Activated CD8-positive, alpha-beta memory T cell treated with anti-CD3 and anti-CD28 coated beads for 36 hours (primary cell): ENCODE data around the gene NPW. TPM values are rescaled to one million over a fixed set of nuclear protein-coding genes. Genes with fewer than 3 reads are reported as not detected.

Source experiments
- CTCF ChIA-PET: fragments of 350-600 bp; sonication (Branson Sonifier 250); formaldehyde crosslinking; loops from one replicate; lab custom pipeline; 2021; ENCODE audit warnings: antibody characterized with exemption; lab: Charles Lee
- POLR2A ChIA-PET: fragments of 350-600 bp; sonication (Branson Sonifier 250); formaldehyde crosslinking; loops from one replicate; lab custom pipeline; 2021; ENCODE audit warnings: antibody characterized with exemption; lab: Charles Lee
- total RNA-seq, 2 experiments: library from RNA; stranded (reverse); gene quantifications; one replicate each; pipeline ENCODE4 v1.2.3, GENCODE V29; 2021

The NPW gene
- total RNA-seq, 2 experiments from 2014 or later = 15.8 to 18.1 TPM

DNA sequence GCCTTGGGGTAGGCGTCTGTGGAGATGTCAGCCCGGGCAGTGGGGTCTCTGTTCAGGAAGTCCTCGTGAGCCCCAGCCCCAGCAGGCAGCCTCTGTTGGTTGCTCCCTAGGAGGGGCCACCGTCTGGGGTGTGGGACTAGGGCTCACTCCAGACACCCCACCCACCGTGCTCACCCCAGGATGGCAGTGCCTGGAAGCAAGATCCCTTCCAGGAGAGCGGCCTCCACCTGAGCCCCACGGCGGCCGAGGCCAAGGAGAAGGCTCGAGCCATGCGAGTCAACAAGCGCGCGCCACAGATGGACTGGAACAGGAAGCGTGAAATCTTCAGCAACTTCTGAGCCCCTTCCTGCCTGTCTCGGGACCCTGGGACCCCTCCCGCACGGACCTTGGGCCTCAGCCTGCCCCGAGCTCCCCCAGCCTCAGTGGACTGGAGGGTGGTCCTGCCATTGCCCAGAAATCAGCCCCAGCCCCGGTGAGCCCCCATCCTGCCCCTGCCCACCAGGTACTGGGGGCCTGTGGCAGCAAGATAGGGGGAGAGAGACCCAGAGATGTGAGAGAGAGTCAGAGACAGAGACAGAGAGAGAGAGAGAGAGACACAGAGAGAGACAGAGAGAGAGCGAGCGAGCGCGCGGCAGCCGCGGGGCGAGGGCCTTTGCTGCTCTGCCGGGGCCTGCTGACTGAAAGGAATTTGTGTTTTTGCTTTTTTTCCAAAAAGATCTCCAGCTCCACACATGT is 18.2 kb downstream of the NPW start:
- ChIA-PET CTCF (interaction anchor here (1.3 kb wide), 1 partner anchor 9 kb away, joined by 3 read pairs; no protein-coding TSS in a partner anchor), POLR2A (no interaction called here)

DNA sequence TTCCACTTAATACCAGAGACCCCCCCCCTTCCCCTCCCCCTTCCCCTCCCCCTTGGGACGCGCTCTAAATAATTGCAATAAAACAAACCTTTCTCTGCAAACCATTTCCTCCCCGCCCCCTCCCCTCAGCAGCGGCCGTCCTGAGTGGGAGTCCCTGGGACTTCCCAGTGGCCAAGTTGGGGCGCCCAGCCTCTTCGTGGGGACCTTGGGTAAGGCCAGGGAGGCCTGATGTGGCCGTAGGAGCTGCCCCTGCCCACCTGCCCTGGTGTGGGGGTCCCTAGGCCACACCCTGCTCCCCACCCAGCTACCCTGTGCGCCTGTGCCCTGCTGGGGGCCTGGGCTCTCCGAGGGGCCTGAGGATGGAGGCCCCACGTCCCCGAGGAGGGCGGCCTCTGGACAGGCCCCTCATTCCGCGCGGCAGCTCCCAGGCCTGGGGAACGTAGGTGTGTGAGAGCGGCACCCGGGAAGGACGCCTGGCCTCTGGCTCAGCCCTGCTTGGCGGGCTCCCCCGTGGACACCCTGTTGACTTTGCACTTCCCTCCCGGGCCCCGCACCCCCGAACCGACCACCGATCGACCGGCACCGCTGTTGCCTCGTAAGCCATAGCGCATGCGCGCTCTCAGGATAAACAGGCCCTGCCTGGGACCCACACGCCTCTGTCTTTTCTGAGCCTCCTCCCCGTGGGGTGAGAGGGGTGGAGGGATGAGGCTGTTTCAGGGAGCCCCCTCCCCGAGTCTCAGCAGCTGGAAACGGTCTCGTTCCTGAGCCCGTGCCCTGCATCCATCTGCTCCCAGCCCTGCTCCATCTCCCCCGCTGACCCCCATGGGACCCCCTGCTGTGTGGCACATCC is 19.0 kb downstream of the NPW start:
- ChIA-PET POLR2A (no interaction called here), CTCF (interaction anchor here (0.7 kb wide), 1 partner anchor 13 kb away, joined by 3 read pairs; no protein-coding TSS in a partner anchor)

DNA sequence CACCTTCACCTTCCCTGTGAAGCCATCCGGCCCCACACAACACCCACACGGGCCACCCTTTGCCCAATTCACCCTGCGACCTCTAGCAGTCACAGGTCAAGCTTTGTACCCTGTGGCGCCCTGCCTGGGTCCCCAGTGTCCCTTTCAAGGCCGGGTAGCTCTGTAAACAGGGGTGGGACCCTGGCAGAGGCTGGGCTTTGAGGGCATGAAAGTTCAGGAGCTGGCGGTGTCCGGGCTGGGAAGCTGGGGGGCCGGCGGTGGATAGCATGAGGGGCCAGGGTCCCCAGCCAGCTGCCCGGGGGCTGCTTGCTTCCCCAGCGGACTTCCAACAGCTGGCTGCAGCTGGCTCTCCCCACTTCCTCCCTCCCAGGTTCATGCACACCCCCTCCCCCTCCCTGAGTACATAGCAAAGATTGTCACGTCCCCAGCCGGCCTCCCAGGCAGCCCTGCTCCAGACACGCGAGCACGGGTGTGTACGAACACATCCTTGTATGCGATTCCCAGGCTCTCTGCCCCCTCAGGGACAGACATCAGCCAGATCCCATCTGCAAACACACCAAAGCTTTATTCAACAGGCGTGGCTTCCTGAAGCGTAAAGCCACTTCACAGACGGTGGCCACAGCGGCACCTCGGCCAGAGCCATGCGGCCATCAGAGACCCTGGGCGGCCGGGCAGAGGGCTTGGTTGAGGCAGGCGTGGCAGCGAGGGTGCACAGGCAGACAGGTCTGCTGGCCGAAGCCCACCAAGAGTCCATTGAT is 19.9 kb downstream of the NPW start:
- POLR2A ChIA-PET = no interaction called here
- CTCF ChIA-PET = no interaction called here

DNA sequence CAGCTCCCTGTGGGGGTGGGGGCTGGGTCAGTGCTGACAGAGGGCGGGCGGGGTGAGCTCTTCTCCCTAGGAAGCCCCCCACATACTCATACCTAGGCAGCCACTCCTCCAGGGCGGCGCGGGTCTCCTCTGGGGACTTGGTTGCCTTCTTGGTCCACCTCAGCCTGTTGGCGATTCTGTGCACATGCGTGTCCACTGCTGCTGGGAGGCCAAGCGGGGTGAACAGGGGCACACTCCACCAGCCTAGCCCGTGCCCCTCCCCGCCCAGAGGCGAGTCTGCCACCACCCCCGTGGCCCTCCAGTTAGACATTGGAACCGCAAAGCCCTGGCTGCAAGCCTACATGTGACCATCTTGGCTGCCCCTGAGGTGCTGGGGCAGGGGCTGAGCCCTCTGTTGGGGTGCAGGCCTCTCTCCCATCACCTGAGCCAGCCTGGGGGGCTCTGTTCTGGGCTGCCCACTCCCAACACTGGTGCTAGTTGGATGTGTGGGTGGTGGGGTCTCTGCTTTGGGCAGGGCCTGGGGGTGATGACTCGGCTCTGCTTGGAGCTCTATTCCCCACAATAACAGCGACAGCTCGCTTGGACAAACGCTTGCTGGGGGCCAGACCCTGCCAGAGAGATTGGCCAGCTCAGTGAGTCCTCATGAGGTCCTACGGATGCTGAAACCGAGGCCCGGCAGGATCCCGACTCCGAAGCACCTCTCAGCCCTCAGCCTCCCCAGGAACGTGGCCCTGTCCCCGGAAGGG is 20.6 kb downstream of the NPW start:
- POLR2A ChIA-PET = no interaction called here
- CTCF ChIA-PET = no interaction called here

DNA sequence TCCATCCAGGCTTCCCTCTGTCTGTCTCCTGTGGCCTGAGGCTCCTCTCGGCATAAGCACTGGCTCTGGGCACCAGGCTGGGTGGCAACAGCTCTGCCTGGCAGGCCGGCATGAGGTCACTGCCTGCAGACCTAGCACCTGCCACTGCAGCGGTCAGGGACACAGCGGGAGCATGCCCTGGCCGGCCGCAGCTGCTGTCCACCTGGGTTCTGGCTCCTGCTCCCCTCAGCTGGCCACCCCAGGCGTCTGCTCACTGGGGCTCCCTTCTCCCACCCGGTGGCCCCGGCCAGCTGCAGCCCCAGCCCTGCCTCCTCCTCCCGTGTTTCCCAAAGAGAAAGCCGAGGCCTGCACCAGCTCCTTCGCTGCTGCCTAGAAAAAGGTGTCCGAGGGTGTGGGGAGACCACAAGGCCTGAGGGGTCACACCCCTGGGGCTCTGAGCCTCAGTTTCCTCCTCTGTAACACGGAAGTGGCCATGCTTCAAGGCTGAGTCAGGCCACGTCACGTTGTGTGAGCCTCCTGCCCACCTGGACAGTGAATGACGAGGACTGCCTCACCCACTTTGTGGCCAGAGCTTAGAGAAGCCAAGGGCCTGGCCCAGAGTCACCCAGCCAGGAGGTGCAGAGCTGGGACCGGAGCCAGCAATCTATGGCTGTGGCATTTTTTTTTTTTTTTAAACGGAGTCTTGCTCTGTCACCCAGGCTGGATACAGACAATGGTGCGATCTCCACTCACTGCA is 21.4 kb downstream of the NPW start:
- POLR2A ChIA-PET = no interaction called here

DNA sequence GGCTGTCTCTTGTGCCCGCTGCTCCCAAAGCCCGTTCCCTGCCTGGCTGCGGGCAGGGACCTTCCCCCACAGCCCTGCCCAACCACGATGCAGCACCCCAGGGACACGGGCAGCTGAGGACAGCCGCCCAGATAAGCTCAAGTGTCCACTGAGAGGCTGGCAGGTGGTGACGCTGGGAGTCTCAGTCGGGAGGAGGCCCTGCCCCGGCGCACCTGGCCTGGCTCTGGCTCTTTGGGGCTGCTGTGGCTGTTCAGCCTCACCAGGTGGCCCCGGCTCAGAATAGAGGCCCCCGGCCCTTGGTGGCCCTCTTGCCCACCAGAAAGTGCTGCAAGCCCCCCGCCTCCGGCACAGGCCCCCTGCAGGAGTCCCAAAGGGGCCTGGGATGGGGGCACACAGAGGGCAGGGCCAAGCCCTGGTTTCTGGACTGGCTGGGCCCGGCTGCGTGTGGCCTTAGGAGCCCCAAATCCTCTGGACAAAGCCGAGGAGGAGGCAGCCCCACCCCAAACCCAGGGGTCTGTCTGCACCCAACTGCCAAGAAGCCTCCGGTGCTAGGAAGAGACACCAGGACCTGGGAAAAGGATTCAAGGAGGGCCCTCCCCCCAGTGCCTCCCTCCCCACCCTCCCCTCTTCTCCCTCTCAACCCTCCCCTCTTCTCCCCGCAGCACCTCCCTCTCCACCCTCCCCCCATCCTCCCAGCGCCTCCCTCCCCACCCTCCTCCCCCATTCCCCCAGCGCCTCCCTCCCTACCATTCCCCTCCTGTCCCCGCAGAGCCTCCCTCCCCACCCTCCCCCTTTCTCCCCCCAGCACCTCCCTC is 22.8 kb downstream of the NPW start:
- POLR2A ChIA-PET = interaction anchor here (0.6 kb wide), 1 partner anchor 107 kb away, joined by 3 read pairs; no protein-coding TSS in a partner anchor
- CTCF ChIA-PET = no interaction called here

More for the DNA sequence above, 21.4 kb downstream of the NPW start:
- CTCF ChIA-PET = no interaction called here

DNA sequence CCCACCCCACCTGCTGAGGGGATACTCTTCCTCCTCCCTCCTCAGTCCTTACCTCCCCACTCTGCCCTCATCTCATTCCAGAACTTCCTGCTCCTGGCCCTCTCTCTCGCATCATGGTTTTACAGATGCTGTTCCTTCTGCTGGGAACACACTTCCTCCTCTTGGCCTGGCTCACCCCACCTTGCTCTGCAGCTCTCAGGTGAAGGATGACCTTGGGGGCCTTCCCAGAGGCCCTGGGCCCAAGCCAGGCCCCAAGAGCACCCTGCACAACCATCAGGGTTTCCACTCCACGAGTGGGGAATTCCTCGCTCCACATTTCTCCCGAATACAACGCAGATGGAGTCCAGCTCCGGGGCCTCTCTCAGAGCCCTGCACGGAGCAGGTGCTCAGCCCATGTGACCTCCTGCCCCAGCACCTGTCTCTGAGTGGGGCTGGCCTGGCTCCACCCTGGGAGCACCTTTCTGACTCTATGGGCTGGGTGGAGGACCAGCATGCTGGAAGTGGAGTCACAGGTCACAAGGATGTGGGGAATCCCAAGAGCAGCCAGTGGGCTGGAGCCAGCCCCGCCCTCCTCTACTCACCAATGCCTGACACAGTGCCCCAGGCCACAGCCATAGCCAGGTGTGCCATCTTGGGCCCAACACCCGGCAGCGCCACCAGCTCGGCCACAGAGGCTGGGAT is 23.5 kb downstream of the NPW start:
- CTCF ChIA-PET = interaction anchor here (1.0 kb wide), 1 partner anchor 98 kb away, joined by 3 read pairs; no protein-coding TSS in a partner anchor
- POLR2A ChIA-PET = no interaction called here

DNA sequence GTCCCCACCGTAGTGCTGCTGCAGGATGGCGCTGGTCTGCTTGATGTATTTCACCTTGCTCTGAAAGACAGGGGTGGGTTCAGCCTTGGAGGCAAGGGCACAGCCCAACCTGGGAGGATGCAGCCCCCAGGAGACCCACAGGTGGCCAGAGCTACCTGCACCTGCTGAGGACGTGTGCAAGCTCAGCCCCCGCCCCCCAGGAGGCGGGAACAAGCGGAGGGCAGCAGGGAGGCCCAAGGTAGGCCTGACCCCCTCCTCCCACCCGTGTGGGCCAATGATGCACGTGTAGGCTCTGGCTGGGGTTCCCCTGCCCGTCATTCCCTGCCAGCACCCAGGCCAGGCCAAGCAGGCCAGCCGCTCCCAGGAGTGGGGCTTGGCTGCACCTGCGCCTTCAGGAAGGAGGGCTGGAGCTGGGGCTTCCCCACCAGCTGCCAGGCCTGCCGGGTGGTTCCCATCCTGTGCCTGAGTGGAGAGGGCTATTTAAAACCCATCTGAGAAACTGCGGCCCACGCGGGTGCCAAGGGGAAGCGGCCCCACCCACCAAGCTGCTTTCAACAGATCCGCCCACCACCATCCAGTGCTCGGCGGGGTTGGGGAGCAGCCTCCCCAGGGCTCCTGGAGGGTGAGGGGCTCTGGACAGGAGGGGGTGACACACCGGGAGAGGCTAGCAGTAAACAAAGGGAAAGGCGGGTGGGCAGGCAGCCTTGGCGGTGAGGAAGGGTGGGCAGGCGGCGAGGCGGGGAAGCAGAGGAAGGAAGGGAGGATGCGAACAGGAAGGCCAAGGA is 24.3 kb downstream of the NPW start:
- POLR2A ChIA-PET = interaction anchor here (0.5 kb wide), 1 partner anchor 21 kb away, joined by 8 read pairs; no protein-coding TSS in a partner anchor
- CTCF ChIA-PET = interaction anchor here (1.0 kb wide), 1 partner anchor 97 kb away, joined by 3 read pairs; no protein-coding TSS in a partner anchor

DNA sequence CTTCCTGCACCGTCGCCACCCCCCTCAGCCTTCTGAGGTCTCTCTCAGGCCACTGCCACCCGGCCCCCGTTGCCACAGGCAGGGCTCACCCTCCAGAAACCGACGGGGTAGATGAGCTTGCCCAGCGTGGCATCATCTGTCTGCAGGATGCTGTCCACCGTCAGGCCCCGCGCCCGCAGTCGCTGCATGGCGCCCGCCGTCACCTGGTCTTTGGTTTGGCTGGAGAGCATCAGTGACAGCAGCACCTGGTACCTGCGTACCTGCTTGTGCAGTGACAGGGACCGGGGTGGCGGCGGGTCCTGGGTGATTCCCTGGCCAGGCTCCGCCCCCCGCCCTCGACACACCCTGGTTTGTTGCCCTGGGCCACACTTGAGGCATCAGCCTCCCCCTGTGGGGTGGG is 25.0 kb downstream of the NPW start:
- POLR2A ChIA-PET = interaction anchor here (0.6 kb wide), 1 partner anchor 207 kb away, joined by 3 read pairs; the partner anchor contains the start of gene ECI1
- CTCF ChIA-PET = interaction anchor here (1.0 kb wide), 1 partner anchor 96 kb away, joined by 3 read pairs; no protein-coding TSS in a partner anchor

DNA sequence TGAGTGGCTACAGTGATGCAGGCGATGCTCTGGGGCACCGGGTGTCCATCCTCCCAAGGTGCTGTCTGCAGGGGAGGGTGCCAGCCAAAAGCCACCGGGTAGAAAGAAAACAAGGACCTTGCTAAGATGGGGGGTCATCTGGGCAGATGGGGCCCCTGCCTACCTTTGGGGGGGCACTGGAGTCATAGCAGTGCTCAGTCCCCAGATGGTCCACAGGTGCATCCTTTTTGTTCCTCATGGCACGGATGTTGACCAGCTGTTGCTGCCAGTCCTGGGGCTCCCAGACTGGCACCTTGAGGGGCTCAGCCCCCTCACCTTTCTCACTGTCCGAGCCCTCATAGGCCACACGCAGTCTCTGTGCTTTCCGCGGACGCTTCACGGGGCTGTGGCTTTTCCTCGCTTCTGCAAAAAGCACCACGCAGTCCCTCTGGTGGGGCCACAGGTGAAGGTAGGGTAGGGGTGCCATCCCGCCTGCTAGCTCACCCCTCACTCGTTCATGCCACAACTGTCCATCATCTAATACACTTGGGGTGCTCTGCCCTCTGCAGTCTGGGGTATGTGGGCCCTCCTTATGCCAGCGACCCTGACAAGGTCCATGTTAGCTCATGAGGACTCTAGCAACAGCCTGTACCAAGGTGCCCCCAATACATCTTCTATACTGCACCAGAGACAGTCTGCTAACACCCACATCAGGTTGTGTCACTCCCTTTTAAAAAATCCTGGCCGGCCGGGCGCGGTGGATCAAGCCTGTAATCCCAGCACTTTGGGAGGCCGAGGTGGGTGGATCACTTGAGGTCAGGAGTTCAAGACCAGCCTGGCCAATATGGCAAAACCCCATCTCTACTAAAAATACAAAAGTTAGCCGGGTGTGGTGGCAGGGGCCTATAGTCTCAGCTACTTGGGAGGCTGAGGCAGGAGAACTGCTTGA is 26.6 kb downstream of the NPW start:
- POLR2A ChIA-PET = no interaction called here
- CTCF ChIA-PET = interaction anchor here (1.2 to 2.9 kb wide), 4 partner anchors 9 to 95 kb away, joined by 3 to 14 read pairs (median 5); partner anchors contain the start of gene NHERF2

DNA sequence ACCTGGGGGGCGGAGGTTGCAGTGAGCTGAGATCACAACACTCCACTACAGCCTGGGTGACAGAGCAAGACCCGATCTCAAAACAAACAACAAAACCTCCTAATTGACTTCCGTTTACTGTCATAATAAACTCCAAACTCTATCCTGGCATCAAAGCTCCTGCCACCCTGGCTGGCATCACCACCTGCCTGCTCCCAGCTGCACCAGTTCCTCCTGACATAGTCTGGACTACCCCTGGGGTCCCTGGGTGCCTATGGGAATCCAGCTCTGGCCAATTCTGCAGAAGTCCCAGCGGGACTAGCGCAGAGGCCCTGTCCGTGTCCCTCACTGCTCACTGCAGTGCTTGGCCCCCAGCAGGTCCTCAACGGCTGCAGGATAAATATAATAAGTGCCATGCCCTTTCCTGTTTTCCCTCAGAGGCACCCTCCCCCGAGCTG is 27.3 kb downstream of the NPW start:
- ChIA-PET POLR2A (no interaction called here), CTCF (interaction anchor here (1.2 to 2.9 kb wide), 6 partner anchors 10 to 94 kb away, joined by 3 to 14 read pairs (median 5); partner anchors contain the start of gene NHERF2)

DNA sequence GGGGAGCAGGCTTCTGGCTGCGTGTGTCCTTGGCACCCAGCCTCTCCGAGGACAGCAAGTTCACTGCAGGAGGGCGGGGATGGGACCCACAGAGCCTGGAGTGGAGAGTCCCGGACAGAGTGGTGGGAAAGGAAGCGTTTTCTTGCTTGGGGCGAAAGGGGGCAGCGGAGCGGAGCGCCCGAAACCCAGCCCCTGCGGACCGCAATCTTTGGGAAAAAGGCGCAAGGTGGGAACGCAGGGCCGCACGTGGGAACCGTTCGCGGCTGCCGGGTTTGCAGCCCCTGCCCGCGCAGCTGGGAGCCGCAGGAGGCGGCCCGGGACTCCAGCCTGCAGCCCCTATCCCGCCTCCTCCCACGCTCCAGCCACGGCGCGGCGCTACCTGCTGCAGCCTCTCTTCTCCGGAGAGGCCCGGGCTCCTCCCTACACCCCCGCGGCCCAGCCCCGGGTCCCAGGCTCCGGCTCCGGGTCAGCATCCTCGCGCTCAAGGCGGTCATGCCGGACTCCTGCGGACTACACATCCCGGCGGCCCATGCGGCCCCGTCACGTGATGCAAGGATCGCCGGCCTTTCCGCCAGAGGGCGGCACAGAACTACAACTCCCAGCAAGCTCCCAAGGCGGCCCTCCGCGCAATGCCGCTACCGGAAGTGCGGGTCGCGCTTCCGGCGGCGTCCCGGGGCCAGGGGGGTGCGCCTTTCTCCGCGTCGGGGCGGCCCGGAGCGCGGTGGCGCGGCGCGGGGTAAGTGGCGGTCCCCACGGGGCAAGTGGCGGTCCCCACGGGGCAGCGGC is 27.9 kb downstream of the NPW start, which contains the start of the genes NTHL1 and TSC2:
Gene NTHL1 (minus strand): TSS at position 505 of the 786 bp plus-strand sequence. CDS start 11 bp downstream, at position 494.
Gene TSC2 (plus strand): TSS at position 656 of the 786 bp plus-strand sequence. CDS start 631 bp downstream, outside the sequence.
- ChIA-PET POLR2A (no interaction called here), CTCF (interaction anchor here (1.0 to 2.9 kb wide), 7 partner anchors 9 to 94 kb away, joined by 3 to 14 read pairs (median 4); partner anchors contain the start of gene NHERF2)

DNA sequence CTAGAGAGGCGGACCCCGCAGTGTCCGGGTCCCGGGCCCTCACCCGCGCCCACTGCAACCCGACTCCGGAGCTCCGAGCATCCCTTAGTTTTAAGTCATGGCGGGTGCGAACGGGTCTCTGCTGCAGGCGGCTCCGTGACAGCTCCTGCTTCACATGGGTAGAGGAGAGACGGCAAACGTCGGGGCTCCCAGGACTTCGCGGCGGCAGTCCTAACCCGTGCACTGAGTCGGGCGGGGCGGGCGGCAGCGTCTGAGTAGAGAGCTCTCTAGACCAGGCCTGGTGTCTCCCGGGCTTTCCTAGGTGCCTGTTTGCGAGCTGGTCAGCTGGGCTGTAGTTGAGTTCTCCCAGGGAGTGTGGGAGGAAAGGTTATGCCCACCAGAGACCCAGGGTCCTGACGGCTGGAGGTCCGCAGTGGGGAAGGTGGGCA is 28.5 kb downstream of the NPW start:
- POLR2A ChIA-PET = no interaction called here
- CTCF ChIA-PET = interaction anchor here (1.0 to 2.9 kb wide), 5 partner anchors 18 to 93 kb away, joined by 3 to 14 read pairs (median 7); partner anchors contain the start of gene NHERF2
